Activated CD8-positive, alpha-beta memory T cell treated with anti-CD3 and anti-CD28 coated beads for 1 hour (primary cell): Measurements from ENCODE around the gene PCDHA3.
"Not testable (repeated sequence)": the region's sequence is repeated elsewhere in the genome, so short reads cannot be mapped to it uniquely, and the experiment has no call there.

Experiments
- DNase-seq, 2 donors: peaks; one replicate each; pipeline ENCODE4 v3.0.0-alpha.2; 2020; ENCODE audit warnings: low read depth in 1 of 2; ENCODE audit errors: extremely low read depth in 1 of 2

The PCDHA3 gene

GRCh38 chr5:140800816-140801493 is at the start of gene PCDHA3:
PCDHA3 (plus strand) TSS chr5:140801057.
- DNase-seq = no peak

GRCh38 chr5:140753561-140753960 is 47.3 kb upstream of the PCDHA3 start:
- no peak for DNase-seq

GRCh38 chr5:140764177-140764973 is 36.5 kb upstream of the PCDHA3 start:
- no peak for DNase-seq

- no peak for DNase-seq
These were observed 33.4 kb upstream of the PCDHA3 start for GRCh38 chr5:140767444-140767843.

- no peak for DNase-seq
These were observed 20.3 kb upstream of the PCDHA3 start for GRCh38 chr5:140780512-140780911.

GRCh38 chr5:140785905-140786686 is 14.8 kb upstream of the PCDHA3 start, which contains the start of gene PCDHA1:
PCDHA1 (plus strand) TSS chr5:140786140.
- DNase-seq = no peak

GRCh38 chr5:140787422-140787821 is 13.4 kb upstream of the PCDHA3 start:
- DNase-seq = not testable (repeated sequence)

GRCh38 chr5:140787849-140788504 is 12.9 kb upstream of the PCDHA3 start:
- not testable (repeated sequence) for DNase-seq

- DNase-seq = no peak
These were observed 9.8 kb upstream of the PCDHA3 start for GRCh38 chr5:140791089-140791488.

GRCh38 chr5:140794595-140795258 is 6.1 kb upstream of the PCDHA3 start, which contains the start of gene PCDHA2:
PCDHA2 (plus strand) TSS chr5:140794852.
- no peak for DNase-seq

- no peak for DNase-seq
These were observed 5.6 kb upstream of the PCDHA3 start for GRCh38 chr5:140795259-140795641.

GRCh38 chr5:140796072-140796717 is 4.7 kb upstream of the PCDHA3 start:
- DNase-seq = not testable (repeated sequence)

GRCh38 chr5:140796718-140797095 is 4.2 kb upstream of the PCDHA3 start:
- DNase-seq = no peak

- no peak for DNase-seq
These were observed 611 bp downstream of the PCDHA3 start for GRCh38 chr5:140801494-140801841.

GRCh38 chr5:140802381-140802780 is 1.5 kb downstream of the PCDHA3 start:
- DNase-seq = not testable (repeated sequence)

GRCh38 chr5:140802781-140803271 is 2.0 kb downstream of the PCDHA3 start:
- DNase-seq = no peak

GRCh38 chr5:140806834-140807775 is 6.2 kb downstream of the PCDHA3 start, which contains the start of gene PCDHA4:
PCDHA4 (plus strand) TSS chr5:140807068.
- no peak for DNase-seq

GRCh38 chr5:140808241-140808888 is 7.5 kb downstream of the PCDHA3 start:
- not testable (repeated sequence) for DNase-seq
